ENCODE measurements around the gene CERT1. TPM values are rescaled to one million over a fixed set of nuclear protein-coding genes. Genes with fewer than 3 reads are reported as not detected.

CERT1 gene
- total and polyA plus RNA-seq, 2 donors from 2014 or later = 14.5 to 50.1 TPM

DNA sequence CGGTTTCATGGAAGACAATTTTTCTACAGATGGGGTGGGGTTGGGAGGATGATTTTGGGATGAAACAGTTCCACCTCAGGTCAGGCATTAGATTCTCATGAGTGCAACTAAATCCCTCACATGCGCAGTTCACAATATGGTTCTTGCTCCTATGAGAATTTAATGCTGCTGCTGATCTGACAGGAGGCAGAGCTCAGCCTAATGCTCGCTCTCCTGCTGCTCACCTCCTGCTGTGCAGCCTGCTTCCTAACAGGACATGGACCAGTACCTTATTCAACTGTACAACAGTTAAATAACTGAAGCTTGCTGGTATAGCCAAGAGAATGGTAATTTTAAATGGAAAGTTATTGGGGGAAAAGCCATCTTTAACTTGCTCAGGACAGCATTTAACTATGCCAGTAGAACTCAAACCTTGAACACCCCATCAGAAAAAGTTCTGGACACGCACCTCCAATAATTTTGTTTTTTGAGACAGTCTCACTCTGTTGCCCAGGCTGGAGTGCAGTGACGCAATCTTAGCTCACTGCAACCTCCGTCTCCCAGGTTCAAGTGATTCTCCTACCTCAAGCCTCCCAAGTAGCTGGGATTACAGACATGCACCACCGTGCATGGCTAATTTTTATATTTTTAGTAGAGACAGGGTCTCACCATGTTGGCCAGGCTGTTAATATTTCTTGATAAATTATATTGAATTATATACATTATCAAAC, 146.7 kb downstream of the CERT1 start:
- Histone ChIP-seq H3K27ac (ENCODE audit: low read depth in 2 of 2, low read length in 2 of 2) (no peak overlapping the region), H3K4me1 (ENCODE audit: control insufficient read depth in 2 of 3, insufficient read depth in 2 of 3, low read depth in 1 of 3, low read length in 3 of 3) (peaks cover 0 to 2% (median 0%) of the 10 kb centered on the region in 3 donors), H3K9ac (ENCODE audit: low read length in 3 of 3) (no peak overlapping the region), H3K27me3 (ENCODE audit: control insufficient read depth, insufficient read depth, low read length) (no peaks in the 10 kb centered on the region), H3K36me3 (ENCODE audit: control insufficient read depth in 2 of 3, insufficient read depth in 3 of 3, low read length in 3 of 3) (peaks cover 6 to 8% (median 7%) of the 10 kb centered on the region in 3 donors), H3K9me3 (ENCODE audit: control insufficient read depth in 2 of 3, insufficient read depth in 1 of 3, low read length in 3 of 3) (no peaks in the 10 kb centered on the region), H3K4me3 (ENCODE audit: low read length in 3 of 3) (no peak overlapping the region)
- DNase-seq = no peak
- intact Hi-C loops (cut with DNase I) = no loop called here
- FAIRE-seq = no peak
- TF ChIP-seq, protein P1, sequence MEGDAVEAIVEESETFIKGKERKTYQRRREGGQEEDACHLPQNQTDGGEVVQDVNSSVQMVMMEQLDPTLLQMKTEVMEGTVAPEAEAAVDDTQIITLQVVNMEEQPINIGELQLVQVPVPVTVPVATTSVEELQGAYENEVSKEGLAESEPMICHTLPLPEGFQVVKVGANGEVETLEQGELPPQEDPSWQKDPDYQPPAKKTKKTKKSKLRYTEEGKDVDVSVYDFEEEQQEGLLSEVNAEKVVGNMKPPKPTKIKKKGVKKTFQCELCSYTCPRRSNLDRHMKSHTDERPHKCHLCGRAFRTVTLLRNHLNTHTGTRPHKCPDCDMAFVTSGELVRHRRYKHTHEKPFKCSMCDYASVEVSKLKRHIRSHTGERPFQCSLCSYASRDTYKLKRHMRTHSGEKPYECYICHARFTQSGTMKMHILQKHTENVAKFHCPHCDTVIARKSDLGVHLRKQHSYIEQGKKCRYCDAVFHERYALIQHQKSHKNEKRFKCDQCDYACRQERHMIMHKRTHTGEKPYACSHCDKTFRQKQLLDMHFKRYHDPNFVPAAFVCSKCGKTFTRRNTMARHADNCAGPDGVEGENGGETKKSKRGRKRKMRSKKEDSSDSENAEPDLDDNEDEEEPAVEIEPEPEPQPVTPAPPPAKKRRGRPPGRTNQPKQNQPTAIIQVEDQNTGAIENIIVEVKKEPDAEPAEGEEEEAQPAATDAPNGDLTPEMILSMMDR (IDR thresholded peaks at IDR 0.05; ENCODE audit: borderline replicate concordance, extremely low read depth, insufficient read depth) = no peak

DNA sequence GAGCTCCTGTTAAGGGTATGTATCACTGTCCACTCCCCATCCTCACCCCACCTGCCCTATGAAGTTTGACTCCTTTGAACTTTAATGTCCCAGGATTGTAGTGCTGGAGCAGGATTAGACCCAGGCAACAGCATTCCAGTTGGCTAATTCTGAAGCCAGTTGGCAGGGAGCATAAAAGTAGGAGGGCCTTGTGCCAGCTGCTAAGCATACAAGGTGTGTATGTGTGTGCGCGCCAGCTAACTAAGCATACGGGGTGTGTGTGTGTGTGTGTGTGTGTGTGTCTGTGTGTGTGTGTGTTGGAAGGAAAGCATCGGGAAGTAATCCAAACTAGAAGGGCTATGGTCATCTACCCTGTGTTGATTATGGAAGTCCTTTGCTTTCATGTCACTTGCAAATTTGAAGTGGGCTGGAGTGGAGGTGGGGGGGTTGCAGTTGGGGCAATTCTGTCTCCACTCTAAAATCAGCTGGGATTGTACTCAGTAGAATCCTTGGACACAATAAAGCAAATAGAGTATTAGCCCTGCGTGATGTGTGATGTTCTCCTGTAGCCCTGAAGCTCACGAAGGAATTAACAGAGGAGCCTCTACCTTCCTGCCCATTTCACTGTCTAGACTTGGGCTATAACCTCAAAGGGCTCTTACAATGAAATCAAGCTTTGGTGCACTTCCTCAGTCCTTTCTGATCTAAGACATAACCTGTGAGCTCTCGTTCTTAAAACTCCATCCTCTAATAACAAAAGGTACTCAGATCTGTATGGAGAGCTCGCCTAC, 147.5 kb downstream of the CERT1 start:
- DNase-seq (no peak), FAIRE-seq (no peak)
- peaks cover 0 to 2% (median 0%) of the 10 kb centered on the region in 3 donors for H3K4me1 ChIP-seq (ENCODE audit: control insufficient read depth in 2 of 3, insufficient read depth in 2 of 3, low read depth in 1 of 3, low read length in 3 of 3)
- H3K4me3 ChIP-seq (ENCODE audit: low read length in 3 of 3) = no peak overlapping the region
- H3K9me3 ChIP-seq (ENCODE audit: control insufficient read depth in 2 of 3, insufficient read depth in 1 of 3, low read length in 3 of 3) = no peaks in the 10 kb centered on the region
- H3K27ac ChIP-seq (ENCODE audit: low read depth in 2 of 2, low read length in 2 of 2) = no peak overlapping the region
- H3K27me3 ChIP-seq (ENCODE audit: control insufficient read depth, insufficient read depth, low read length) = no peaks in the 10 kb centered on the region
- no peak overlapping the region for H3K9ac ChIP-seq (ENCODE audit: low read length in 3 of 3)
- intact Hi-C loops (cut with DNase I) = no loop called here
- TF ChIP-seq, protein P1 (IDR thresholded peaks at IDR 0.05; ENCODE audit: borderline replicate concordance, extremely low read depth, insufficient read depth) = no peak
- H3K36me3 ChIP-seq (ENCODE audit: control insufficient read depth in 2 of 3, insufficient read depth in 3 of 3, low read length in 3 of 3) = peaks cover 10 to 16% (median 15%) of the 10 kb centered on the region in 3 donors

DNA sequence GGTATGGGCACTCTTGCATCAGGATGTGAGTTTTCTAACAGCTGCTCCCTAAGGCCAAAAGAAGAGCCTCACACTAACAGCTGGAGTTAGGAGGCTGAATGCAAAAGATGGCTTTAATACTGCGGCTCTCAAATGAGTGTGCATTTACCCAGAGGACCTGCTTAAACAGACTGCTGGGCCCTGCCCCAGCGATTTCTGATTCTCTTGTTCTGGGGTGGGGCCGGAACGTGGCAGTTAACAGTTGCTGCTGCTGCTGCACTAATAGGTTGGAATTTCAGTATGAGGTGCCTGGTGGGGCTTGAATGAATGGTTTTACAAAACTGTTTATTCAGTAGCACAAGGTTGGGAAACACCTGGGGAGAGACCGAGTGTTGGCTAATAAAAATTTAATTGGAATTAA, 148.3 kb downstream of the CERT1 start:
- FAIRE-seq = no peak
- peaks cover 10 to 18% (median 16%) of the 10 kb centered on the region in 3 donors for H3K36me3 ChIP-seq (ENCODE audit: control insufficient read depth in 2 of 3, insufficient read depth in 3 of 3, low read length in 3 of 3)
- no peak overlapping the region for H3K9ac ChIP-seq (ENCODE audit: low read length in 3 of 3)

More for the DNA sequence above, 148.3 kb downstream of the CERT1 start:
- H3K9me3 ChIP-seq (ENCODE audit: control insufficient read depth in 2 of 3, insufficient read depth in 1 of 3, low read length in 3 of 3) = no peaks in the 10 kb centered on the region
- intact Hi-C loops (cut with DNase I) = no loop called here
- H3K27me3 ChIP-seq (ENCODE audit: control insufficient read depth, insufficient read depth, low read length) = no peaks in the 10 kb centered on the region
- DNase-seq = no peak
- H3K4me3 ChIP-seq (ENCODE audit: low read length in 3 of 3) = no peak overlapping the region
- no peak overlapping the region for H3K27ac ChIP-seq (ENCODE audit: low read depth in 2 of 2, low read length in 2 of 2)
- TF ChIP-seq, protein P1 (IDR thresholded peaks at IDR 0.05; ENCODE audit: borderline replicate concordance, extremely low read depth, insufficient read depth) = no peak
- peaks cover 0 to 2% (median 0%) of the 10 kb centered on the region in 3 donors for H3K4me1 ChIP-seq (ENCODE audit: control insufficient read depth in 2 of 3, insufficient read depth in 2 of 3, low read depth in 1 of 3, low read length in 3 of 3)

Data from kidney (tissue), 14 donors.